Measurements from ENCODE around the gene FAM227B. TPM values are rescaled to one million over a fixed set of nuclear protein-coding genes. Genes with fewer than 3 reads are reported as not detected.
A peak's percentile ranks its signal among the peaks of the same experiment; 100 is the strongest.
"Not testable (repeated sequence)": the region's sequence is repeated elsewhere in the genome, so short reads cannot be mapped to it uniquely, and the experiment has no call there.

FAM227B gene
- total RNA-seq, 1 donor from 2014 or later: 7.6 TPM

GRCh38 chr15:49494842-49495241, 125.8 kb downstream of the FAM227B start:
- DNase-seq (ENCODE audit: low read depth): no peak

DNA sequence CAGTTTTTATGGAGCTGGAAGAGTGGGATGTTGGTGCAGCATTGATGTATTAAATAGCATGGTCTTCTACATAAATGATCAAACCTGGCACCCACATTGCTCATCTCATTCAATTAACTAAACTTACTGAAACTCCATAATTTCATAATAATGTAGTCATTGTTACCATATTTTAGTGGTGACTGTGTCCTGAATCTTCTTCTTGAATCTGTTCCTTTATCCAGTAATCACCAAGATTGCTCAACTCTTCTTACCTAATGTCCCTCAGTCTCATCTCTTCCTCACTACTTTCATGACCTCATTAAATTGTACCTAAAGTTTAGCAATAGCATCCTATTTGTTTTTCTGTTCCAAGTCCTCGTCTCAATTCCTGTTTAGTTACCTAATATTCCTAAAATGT, 127.8 kb downstream of the FAM227B start:
- peak; percentile 42 for DNase-seq (ENCODE audit: low read depth)

DNA sequence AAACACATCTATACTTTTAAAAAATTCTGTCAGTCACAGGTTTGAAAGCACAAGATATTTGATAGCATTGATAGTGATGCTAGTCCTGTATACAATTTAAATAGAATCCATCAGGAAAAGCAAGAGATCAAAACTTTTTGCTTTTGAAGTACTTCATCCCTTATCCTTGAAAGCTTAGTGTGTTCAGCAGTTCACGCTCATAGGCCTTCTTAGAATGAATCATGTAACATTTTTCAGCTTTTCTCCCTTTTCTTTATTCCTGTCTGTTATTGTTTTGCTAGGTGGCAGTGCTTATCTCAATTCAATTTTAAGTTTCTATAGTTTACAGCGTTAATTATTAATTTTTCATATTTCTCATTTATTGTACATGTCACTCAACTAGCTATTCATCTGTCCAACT, 128.5 kb downstream of the FAM227B start:
- no peak for DNase-seq (ENCODE audit: low read depth)

GRCh38 chr15:49490966-49491365, 129.7 kb downstream of the FAM227B start:
- DNase-seq (ENCODE audit: low read depth): no peak

DNA sequence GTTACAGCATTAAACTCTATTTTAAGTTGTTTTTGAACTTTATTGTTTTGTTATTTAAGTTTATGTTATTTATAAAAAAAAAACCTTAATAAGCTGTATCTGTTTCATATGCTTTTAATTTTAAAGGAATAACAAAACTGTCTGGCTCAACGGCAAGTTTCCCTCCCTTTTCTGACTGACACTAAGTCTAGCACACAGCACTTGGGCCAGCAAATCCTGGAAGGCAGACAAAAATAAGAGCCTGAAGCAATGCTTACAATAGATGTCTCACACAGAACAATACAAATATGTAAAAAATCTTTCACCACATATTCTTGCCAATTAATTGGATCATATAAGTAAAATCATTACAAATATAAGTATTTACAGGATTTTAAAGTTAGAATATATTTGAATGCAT, 135.2 kb downstream of the FAM227B start:
- DNase-seq (ENCODE audit: low read depth): not testable (repeated sequence)

- DNase-seq (ENCODE audit: low read depth): not testable (repeated sequence)
Observed at GRCh38 chr15:49478982-49479381, 141.6 kb downstream of the FAM227B start.

DNA sequence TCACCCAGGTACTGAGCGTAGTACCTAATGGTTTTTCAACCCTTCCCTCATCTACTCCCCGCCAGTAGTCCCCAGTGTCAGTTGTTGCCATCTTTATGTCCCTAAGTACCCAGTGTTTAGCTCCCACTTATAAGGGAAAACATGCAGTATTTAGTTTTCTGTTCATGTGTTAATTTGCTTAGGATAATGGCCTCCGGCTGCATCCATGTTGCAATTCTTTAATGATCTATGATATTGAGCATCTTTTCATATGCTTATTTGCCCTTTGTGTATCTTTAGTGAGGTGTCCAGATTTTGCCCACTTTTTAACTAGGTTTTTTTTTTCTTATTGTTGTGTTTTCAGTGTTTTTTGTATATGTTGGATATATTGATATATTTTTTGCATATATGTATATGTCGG, 142.6 kb downstream of the FAM227B start:
- DNase-seq (ENCODE audit: low read depth): not testable (repeated sequence)

GRCh38 chr15:49473031-49473430, 147.6 kb downstream of the FAM227B start:
- no peak for DNase-seq (ENCODE audit: low read depth)

GRCh38 chr15:49472338-49472737, 148.3 kb downstream of the FAM227B start:
- DNase-seq (ENCODE audit: low read depth): no peak

DNA sequence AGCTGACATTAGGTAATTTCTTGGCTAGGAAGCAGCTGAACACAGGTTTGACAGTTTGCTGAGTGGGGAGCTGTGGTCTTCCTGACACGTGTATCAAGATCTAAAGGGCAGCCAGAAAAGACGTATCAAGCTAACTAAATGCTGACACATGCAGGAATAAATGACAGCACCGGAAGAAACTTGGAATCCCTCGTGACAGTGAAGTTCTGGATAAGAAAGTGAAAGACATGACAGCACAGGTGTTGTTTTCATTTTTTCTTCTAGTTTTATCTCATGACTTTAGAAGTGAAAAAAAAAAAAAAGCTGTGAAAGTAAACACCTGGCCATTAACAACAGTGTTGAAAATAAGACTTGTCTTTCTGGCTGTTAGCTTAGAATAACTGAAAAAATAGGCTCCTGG, 148.9 kb downstream of the FAM227B start:
- DNase-seq (ENCODE audit: low read depth): no peak

GRCh38 chr15:49471248-49471647, 149.4 kb downstream of the FAM227B start:
- not testable (repeated sequence) for DNase-seq (ENCODE audit: low read depth)

DNA sequence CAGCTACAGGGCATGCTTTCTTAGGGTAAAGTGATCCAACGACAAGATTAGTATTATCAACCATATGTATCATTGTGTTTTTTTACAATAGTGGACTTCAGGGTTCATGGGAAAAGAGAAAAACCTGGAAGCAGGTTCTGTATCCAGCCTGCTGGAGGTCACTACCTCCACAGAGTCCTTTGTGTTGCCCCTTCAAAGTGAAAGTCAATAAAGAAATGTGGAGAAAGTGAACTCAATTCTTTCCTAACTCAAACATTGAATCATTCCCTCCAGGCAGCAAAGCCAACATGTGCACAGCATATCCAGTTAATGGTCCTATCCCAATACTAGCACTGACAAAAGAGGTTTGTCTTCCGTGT, 152.2 kb downstream of the FAM227B start:
- DNase-seq (ENCODE audit: low read depth): peak; percentile 29

- no peak for DNase-seq (ENCODE audit: low read depth)
Observed at GRCh38 chr15:49467746-49468480, 152.7 kb downstream of the FAM227B start.

DNA sequence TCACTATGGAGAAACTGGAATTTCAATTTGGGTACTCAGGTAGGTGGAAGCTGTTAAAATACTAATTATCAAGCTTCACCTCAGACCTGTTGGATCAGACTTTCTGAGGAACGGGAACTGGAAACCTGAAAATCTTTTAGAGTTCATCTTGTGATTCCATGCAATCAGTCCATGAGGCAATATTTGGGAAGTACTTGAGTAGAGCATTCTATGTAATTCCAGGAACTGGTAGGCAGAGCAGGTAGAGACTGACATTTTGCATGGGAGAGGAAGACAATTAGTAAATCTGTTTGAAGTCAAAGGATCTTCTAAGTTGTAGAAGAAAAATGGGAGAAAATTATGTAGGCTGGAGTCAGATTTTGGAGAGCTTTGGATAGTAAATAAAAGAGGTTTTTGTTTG, 154.5 kb downstream of the FAM227B start:
- DNase-seq (ENCODE audit: low read depth): no peak

GRCh38 chr15:49464522-49464921, 156.1 kb downstream of the FAM227B start:
- no peak for DNase-seq (ENCODE audit: low read depth)

DNA sequence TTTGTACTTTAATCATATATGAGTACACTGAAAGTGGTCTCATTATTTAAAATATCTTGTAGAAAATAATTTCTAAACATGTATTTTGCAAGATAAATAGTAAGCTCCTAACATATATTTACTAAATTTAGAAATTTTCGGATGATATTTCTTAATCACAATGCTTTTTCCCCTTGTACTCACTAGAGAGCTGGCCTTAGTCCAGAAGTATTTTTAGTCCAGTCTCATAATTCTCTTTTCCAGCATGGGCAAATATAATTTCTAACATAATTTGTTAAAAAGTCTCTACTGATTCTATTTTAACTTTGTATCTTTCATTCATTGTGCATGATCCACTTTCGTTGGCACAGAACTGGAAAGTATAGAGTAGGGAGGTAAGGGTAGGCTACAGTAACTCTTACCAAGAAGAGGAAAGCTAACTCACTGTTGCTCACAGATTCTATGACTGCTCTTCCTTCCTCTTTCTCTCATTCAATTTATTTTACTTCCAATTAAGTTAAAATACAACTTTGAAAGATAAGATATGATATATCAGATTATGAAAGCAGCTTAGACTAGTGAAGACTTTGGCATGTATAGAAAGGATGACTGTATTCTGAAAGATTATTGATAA, 158.3 kb downstream of the FAM227B start:
- no peak for DNase-seq (ENCODE audit: low read depth)

DNA sequence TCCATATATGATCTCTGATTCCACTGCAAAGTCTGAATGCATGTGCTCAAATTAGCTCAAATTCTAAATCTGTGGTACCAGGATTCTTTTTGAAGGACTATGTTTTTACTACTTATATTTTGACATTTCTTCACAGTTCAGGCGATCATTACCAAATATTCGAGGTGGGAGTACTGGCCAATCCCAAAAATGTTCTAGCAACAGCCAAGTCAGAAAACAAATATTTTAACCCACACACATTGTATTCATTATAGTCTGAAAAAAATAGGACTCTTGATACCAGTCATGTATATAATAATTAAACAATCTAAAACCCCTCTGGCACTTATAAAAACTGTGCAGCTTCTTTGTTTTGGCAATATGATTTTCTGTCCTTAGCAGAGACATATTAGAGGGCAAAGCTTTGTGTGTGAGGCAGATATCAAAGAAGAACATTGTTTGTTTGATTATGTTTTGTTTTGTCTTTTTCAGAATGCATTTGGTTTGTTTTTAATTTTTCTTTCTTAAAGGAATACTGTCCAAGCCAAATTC, 160.1 kb downstream of the FAM227B start:
- no peak for DNase-seq (ENCODE audit: low read depth)

DNA sequence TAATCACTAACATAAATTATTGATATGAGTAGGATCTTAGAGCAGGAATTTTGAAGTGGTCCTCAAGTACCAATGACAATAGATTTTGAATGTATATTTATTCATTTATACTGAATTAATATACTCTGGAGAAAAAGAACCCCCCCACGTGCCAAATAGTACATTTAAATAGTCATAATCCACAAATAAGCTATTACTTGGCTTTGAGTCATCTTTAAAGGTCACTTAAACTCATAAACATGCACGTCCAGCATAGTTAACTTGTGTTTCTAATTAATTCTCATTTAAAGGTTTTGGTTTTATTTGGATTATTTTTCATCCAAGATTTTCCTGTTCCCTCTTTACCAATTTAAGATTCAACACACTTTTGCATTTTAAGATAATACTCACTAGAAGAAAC, 162.5 kb downstream of the FAM227B start:
- DNase-seq (ENCODE audit: low read depth): no peak

DNA sequence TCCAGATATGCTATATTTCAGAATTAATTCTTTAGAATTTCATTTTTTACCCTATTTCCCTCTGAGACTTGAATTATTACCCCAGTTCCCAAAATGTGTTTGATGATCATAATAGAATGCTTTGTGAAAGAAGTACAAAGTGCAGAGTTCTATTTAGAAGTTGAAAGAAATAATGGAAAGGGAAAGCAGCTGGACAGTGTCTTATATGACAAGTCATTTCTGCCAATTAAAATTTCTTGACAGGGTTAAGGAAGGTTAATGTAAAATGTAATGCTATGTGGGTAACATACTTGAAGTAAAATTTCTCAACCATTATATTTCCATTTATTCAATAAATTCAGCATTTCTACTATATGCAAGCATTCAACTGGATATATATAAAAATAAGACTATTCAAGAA, 164.5 kb downstream of the FAM227B start:
- no peak for DNase-seq (ENCODE audit: low read depth)

DNA sequence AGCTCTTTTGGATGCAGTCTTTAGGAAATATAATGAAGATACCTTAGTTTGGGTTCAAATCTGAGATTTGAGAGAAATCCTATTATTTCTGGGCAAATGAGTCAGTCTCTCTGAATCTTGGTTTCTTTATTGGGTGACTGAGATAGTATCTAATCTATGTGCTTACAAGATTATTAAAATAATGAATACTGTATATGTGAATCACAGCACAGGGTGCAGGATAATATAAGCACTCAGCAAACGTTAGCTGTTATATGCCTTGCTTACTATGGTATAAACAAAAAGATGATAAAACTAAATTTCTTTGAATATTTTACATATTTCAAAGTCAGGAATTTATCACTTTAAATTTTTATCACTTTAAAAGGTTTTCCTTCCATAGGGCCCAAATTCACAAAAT, 168.0 kb downstream of the FAM227B start:
- no peak for DNase-seq (ENCODE audit: low read depth)

GRCh38 chr15:49441816-49442215, 178.8 kb downstream of the FAM227B start:
- no peak for DNase-seq (ENCODE audit: low read depth)

- DNase-seq (ENCODE audit: low read depth): no peak
Observed at GRCh38 chr15:49441356-49441755, 179.3 kb downstream of the FAM227B start.

- peak; percentile 3 for DNase-seq (ENCODE audit: low read depth)
Observed at GRCh38 chr15:49439678-49440395, 180.8 kb downstream of the FAM227B start.

Data from renal cortical epithelial cell (primary cell).